Measurements from ENCODE around the gene KLHL8.
A peak's percentile ranks its signal among the peaks of the same experiment; 100 is the strongest.

KLHL8 gene

GRCh38 chr4:87117051-87117731 lies 103.2 kb downstream of the KLHL8 start:
- H3K27ac Mint-ChIP-seq, result peak overlapping the region; percentile 85 to 93 (median 92)
- H3K27me3 Mint-ChIP-seq (ENCODE audit: low read depth), result no peaks in the 10 kb centered on the region
- peaks cover 50% of the 10 kb centered on the region for H3K4me1 Mint-ChIP-seq
- H3K4me3 Mint-ChIP-seq, result peak overlapping the region; percentile 7 to 40 (median 8)
- no peaks in the 10 kb centered on the region for H3K9me3 Mint-ChIP-seq
- TF ChIP-seq CTCF (IDR thresholded peaks at IDR 0.05; ENCODE audit: unreplicated experiment in 3 of 3), result no peak
- H3K36me3 Mint-ChIP-seq (ENCODE audit: low read depth), result peaks cover 72% of the 10 kb centered on the region

DNA sequence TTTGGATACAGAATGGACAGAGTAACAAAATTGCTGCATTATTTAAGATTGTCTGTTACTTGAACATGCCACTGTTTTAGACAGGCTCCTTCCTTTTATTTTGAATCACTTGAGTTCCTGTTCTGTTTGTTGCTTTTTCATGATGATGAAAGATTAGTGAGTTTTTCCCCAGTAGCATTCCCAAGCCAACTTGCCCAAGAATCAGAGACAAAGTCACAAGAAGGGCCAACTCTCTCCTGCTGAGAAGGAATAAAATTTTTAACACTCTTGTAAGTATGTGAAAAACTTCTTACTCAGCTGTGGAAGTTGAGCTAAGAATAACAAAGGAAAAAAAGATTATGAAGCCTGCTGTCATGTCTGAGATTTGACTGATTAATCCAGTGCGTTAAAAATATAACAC lies 104.2 kb downstream of the KLHL8 start:
- no peak overlapping the region for H3K4me3 Mint-ChIP-seq
- H3K9me3 Mint-ChIP-seq, result no peaks in the 10 kb centered on the region
- H3K36me3 Mint-ChIP-seq (ENCODE audit: low read depth), result peaks cover 77% of the 10 kb centered on the region
- TF ChIP-seq CTCF (IDR thresholded peaks at IDR 0.05; ENCODE audit: unreplicated experiment in 3 of 3), result no peak
- peaks cover 41% of the 10 kb centered on the region for H3K4me1 Mint-ChIP-seq
- H3K27me3 Mint-ChIP-seq (ENCODE audit: low read depth), result no peaks in the 10 kb centered on the region
- H3K27ac Mint-ChIP-seq, result peak overlapping the region; percentile 85 to 93 (median 92)

- Mint-ChIP-seq H3K4me1 (peaks cover 24% of the 10 kb centered on the region), H3K36me3 (ENCODE audit: low read depth) (peaks cover 71% of the 10 kb centered on the region), H3K27ac (no peak overlapping the region), H3K9me3 (no peaks in the 10 kb centered on the region), H3K27me3 (ENCODE audit: low read depth) (no peaks in the 10 kb centered on the region), H3K4me3 (no peak overlapping the region)
- TF ChIP-seq CTCF (IDR thresholded peaks at IDR 0.05; ENCODE audit: unreplicated experiment in 3 of 3), result no peak
Measured at GRCh38 chr4:87114245-87115062, 106.0 kb downstream of the KLHL8 start.

DNA sequence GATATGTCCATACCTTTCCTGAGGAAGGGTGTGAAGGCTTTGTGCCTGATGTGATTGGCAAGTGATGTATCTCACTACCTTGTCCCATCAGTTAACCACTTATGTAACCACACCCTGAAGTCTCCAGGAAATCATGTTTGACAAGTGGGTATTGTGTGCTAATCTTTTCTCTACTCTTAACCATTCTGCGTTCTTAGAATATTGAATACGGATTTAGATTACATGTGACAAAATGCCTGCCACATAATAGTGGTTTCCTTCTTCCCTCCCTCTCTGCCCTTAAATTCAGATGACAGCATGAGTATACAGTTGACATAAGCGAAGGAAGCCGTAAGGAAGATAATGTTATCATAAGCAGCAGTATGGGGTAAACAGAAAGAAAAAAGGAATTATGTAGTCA lies 108.4 kb downstream of the KLHL8 start:
- H3K9me3 Mint-ChIP-seq, result no peaks in the 10 kb centered on the region
- peaks cover 74% of the 10 kb centered on the region for H3K36me3 Mint-ChIP-seq (ENCODE audit: low read depth)
- H3K4me3 Mint-ChIP-seq, result no peak overlapping the region
- peaks cover 33% of the 10 kb centered on the region for H3K4me1 Mint-ChIP-seq
- no peak for TF ChIP-seq CTCF (IDR thresholded peaks at IDR 0.05; ENCODE audit: unreplicated experiment in 3 of 3)
- H3K27ac Mint-ChIP-seq, result no peak overlapping the region
- no peaks in the 10 kb centered on the region for H3K27me3 Mint-ChIP-seq (ENCODE audit: low read depth)

Measured in nephron (organoid).